ENCODE data around the gene GNE.
A peak's percentile ranks its signal among the peaks of the same experiment; 100 is the strongest.
"Not testable (repeated sequence)": the region's sequence is repeated elsewhere in the genome, so short reads cannot be mapped to it uniquely, and the experiment has no call there.

The GNE gene

GRCh38 chr9:36204906-36205547 is 53.2 kb downstream of the GNE start:
- DNase-seq: no peak

DNA sequence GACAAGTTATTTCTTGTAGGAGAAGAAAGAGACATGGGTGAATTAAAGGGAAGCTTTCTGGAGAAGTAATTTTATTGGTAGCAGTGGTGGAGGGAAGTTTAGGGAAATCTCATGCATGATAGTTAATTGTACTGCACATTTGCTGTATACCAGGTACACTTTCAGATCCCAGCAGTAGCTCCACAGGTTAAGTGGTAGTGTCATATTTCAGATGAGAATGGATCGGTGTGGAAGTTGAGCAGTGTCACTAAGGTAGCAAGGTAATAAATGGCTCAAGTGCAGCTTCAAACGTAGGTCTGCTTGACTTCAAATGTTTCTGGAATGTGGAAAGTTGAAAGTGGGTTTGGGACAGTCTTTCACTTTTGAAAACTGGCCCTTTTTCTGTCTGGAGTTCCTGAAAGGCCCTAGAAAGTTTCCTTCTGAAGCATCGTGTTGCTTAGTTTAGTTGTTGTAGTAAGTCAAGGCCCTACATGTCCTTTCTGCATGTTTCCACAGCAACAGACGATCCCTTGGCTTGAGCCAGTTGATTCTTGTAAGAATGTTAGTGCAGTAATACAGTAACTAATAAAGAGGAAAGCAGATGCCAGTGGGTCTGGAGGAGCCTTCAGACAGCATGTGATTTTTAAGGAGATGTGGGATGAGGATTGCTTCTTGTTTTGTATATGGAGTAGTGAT is 63.8 kb downstream of the GNE start:
- no peak for DNase-seq

GRCh38 chr9:36193023-36193422 is 65.2 kb downstream of the GNE start:
- DNase-seq: no peak

- DNase-seq: no peak
Observed at GRCh38 chr9:36192196-36192595, 66.1 kb downstream of the GNE start.

GRCh38 chr9:36191686-36192085 is 66.6 kb downstream of the GNE start:
- DNase-seq: no peak

DNA sequence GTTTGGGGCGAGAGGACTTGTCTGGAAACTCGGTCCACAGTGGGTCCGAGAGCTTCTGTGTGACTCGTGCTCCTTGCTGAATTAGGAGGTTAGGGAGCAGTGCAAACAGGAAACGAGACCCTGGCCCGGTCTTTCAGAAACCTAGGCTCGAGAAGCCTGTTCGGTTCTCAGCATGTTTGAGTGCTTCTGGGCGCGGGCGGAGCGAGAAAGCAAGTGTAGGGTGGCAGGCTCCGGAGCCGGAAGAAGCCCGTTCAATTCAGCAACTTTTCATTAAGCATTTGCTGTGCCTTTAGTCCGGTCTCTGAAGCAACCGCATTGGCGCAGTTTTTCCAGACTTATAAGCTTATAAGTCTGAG is 67.0 kb downstream of the GNE start:
- peak; percentile 50 for DNase-seq

GRCh38 chr9:36190388-36191289 is 67.6 kb downstream of the GNE start, which contains the start of gene CLTA:
Gene CLTA, plus strand, starts transcription at chr9:36190921. Its CDS starts 136 bp downstream, at chr9:36191057.
- peak; percentile 98 for DNase-seq

- DNase-seq: no peak
Observed at GRCh38 chr9:36189976-36190375, 68.3 kb downstream of the GNE start.

DNA sequence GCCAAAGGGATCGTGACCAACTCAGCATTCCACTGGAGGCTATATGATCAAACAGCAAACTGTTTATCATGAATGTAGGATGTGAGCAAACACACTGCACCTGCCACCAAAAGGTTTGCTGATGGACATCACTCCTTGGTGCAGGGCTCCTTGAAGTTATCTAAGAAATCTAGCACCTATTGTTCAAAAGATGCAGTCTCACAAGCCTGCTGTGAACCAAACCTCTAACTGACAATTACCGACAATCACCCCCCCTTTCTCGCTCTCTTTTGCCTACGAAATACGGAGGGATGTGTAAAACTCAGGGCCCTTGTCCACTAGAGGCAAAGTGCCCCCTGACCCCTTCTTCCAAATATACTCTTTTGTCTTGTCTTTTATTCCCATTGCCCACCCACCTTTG is 70.0 kb downstream of the GNE start:
- no peak for DNase-seq

DNA sequence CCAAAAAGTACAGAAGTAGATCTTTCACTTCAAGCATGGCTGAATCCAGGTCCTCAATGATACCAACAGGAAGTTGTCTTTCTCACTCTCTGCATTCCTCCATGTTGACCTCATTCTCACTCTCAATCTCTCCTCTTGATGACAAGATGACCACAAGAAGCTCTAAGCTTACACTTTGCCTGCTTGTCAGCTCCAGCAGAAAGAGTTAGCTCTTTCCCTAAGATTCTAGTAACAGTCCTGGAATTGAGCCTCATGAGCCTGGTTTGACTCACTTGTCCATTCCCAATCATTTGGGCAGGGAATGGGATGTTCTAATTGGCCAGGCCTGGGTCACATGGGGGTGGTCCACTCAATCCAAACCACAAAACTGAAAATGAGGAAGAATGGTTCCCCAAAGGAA is 70.8 kb downstream of the GNE start:
- DNase-seq: no peak

DNA sequence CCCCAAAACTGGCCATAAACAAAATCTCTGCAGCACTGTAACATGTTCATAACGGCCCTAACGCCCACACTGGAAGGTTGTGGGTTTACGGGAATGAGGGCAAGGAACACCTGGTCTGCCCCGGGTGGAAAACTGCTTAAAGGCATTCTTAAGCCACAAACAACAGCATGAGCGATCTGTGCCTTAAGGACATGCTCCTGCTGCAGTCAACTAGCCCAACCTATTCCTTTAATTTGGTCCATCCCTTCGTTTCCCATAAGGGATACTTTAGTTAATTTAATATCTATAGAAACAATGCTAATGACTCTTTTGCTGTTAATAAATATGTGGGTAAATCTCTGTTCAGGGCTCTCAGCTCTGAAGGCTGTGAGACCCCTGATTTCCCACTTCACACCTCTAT is 78.0 kb downstream of the GNE start:
- not testable (repeated sequence) for DNase-seq

- no peak for DNase-seq
Observed at GRCh38 chr9:36177571-36177970, 80.7 kb downstream of the GNE start.

- DNase-seq: not testable (repeated sequence)
Observed at GRCh38 chr9:36176496-36176895, 81.8 kb downstream of the GNE start.

DNA sequence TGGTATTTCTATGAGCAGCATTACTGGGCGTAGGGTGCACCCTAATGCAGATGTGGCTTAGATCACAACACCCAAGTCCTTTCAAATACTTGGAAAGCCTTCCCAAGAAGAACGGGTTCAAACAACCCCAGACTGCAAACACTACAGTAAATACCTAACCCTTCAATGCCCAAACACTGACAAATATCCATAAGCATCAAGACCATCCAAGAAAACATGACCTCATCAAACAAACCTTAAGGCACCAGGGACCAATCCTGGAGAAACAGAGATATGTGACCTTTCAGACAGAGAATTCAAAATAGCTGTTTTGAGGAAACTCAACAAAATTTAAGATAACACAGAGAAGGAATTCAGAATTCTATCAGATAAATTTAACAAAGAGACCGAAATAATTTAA is 83.0 kb downstream of the GNE start:
- not testable (repeated sequence) for DNase-seq

- DNase-seq: no peak
Observed at GRCh38 chr9:36174731-36175130, 83.5 kb downstream of the GNE start.

DNA sequence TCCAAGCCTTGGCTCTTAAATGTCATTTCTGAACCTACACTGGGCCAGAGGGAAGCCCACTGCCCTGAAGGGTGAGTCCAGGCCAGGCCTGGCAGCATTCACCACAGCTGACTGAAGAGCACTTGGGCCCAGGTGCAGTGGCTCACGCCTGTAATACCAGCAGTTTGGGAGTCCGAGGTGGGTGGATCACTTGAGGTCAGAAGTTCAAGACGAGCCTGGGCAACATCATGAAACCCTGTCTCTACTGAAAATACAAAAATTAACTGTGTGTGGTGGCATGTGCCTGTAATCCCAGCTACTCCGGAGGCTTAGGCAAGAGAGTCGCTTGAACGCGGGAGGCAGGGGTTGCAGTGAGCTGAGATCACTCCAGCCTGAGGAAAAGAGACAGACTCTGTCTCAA is 84.0 kb downstream of the GNE start:
- DNase-seq: no peak

GRCh38 chr9:36173861-36174260 is 84.4 kb downstream of the GNE start:
- DNase-seq: no peak

DNA sequence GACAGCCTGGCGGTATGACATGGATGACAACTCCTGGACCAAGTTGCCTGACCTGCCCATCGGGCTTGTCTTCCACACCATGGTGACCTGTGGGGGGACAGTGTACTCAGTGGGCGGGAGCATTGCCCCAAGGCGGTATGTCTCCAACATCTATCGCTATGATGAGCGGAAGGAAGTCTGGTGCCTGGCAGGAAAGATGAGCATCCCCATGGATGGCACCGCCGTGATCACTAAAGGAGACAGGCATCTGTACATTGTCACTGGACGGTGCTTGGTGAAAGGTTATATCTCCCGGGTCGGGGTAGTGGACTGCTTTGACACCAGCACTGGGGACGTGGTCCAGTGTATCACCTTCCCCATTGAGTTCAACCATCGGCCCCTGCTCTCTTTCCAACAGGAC is 87.7 kb downstream of the GNE start:
- DNase-seq: no peak

DNA sequence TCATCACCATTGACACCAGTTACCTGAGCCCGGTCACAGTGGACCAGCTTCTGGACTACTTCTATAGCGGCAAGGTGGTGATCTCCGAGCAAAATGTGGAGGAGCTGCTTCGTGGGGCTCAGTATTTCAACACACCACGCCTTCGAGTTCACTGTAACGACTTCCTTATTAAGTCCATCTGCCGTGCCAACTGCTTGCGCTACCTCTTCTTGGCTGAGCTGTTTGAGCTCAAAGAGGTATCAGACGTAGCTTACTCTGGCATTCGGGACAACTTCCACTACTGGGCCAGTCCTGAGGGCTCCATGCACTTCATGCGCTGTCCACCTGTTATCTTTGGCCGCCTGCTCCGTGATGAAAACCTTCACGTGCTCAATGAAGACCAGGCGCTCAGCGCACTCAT is 88.5 kb downstream of the GNE start:
- DNase-seq: no peak

DNA sequence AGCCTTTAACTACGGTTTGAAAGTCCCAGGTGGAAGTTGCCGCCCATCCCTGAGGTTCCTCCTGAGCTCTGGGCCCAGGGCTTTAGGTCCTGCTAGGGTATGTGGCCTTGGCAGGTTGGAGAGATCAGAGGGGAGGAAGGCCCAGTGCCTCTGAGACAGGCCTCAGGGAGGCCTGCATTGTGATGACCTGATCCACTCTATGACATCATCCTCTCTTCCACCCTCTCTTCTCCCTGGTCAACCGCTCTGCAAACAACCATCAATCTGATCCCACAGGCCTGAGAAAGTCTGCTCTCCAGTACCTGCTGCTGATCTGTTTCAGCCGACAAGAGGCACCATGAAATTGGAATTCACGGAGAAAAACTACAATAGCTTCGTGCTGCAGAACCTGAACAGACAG is 89.1 kb downstream of the GNE start, which contains the start of gene CCIN:
Gene CCIN (plus strand): TSS at position 223 of the 400 bp plus-strand sequence. CDS start 115 bp downstream, at position 338.
- DNase-seq: no peak

GRCh38 chr9:36166168-36166927 is 91.9 kb downstream of the GNE start:
- peak; percentile 86 for DNase-seq

GRCh38 chr9:36165826-36166167 is 92.5 kb downstream of the GNE start:
- no peak for DNase-seq

GRCh38 chr9:36164989-36165388 is 93.3 kb downstream of the GNE start:
- DNase-seq: no peak

Measured in left hindlimb (tissue), 1 donor.